ENCODE results near the gene SMIM38.

Gene SMIM38

DNA sequence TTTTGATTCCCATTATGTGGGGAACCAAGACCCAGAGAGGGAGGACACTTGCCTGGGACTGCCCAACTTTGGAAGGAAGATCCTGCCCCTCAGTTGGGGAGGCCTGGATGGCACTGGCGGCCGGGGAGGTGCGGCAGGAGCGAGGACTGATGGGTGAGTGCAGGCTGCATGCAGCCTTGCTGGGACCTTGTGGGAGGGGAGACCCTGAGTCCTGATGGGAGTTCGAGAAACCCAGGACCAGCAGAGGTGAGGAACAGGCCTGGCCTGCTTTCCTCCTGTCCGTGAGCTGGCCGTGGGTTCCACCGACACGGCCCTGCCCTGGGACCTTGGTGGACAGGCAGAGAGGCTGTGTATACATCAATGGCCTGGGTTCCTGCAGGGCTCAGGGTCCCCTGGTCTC, 19.3 kb upstream of the SMIM38 start:
- TF ChIP-seq, protein P1, sequence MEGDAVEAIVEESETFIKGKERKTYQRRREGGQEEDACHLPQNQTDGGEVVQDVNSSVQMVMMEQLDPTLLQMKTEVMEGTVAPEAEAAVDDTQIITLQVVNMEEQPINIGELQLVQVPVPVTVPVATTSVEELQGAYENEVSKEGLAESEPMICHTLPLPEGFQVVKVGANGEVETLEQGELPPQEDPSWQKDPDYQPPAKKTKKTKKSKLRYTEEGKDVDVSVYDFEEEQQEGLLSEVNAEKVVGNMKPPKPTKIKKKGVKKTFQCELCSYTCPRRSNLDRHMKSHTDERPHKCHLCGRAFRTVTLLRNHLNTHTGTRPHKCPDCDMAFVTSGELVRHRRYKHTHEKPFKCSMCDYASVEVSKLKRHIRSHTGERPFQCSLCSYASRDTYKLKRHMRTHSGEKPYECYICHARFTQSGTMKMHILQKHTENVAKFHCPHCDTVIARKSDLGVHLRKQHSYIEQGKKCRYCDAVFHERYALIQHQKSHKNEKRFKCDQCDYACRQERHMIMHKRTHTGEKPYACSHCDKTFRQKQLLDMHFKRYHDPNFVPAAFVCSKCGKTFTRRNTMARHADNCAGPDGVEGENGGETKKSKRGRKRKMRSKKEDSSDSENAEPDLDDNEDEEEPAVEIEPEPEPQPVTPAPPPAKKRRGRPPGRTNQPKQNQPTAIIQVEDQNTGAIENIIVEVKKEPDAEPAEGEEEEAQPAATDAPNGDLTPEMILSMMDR (IDR thresholded peaks at IDR 0.05): no peak

DNA sequence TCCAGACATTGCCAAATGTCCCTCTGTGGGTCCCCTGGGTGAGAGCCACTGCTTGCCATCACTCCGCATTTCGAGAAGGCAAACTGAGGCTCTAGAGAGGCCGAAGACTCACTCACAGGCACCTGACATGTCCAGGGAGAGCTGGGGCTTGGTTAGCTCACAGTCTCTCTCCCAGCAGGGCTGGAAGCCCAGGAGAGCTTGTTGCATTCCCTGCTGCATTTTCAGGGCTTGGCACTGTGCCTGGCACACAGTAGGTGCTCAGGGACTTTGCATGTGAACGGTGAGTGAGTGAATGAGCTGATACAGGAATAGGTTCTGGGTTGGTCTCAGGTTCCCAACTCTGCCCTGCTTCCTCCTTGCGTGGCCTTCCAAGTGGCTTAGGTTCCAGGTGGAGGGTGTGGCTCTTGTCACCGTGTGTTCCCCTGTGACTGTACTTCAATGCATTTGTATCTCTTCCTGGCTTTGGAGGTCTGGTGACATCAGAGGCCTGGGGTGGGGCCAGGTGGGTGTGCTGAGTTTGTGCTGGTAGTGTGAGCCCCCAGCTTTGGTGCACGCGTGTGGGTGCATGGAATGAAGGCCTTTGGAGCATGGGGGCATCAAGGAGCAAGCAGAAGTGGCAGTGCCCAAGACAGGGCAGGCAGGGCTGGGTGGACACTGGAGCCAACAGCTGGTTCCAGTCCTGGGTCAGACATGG, 18.4 kb upstream of the SMIM38 start:
- TF ChIP-seq, protein P1 (IDR thresholded peaks at IDR 0.05): no peak

DNA sequence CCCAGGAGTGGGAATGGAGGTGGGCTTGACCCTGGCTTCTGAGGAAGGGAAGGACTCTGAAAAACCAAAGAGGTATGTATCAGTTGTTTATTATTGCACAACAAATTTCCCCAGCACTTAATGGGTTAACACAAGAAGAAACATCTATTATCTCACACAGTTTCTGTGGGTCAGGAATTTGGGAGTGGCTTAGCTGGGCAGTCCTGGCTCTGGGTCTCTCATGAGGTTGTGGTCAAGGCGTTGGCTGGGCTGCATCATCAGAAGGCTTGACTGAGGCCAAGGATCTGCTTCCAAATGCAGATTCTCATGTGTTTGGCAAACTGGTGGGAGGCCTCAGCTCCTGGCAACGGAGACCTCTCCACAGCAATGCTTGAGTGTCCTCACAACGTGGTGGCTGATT, 17.5 kb upstream of the SMIM38 start:
- TF ChIP-seq, protein P1 (IDR thresholded peaks at IDR 0.05): no peak

DNA sequence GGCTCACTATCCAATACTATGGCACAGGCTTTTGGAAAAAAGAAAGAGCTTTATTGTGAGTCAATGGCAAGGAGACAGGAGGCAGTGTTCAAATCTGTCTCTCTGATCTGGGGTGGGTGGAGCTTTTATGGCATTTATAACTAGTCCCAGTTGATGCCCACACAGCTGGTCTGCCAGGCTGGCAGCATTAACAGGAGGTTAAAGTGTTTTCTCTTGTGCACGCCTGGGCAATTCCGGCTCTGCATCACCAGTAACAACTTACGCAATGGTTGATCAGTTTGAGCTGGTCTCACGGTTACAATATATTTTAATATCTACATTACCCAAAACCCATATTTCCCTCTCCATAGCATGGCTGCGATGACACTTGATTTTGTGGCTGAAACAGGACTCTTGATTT, 15.1 kb upstream of the SMIM38 start:
- TF ChIP-seq, protein P1 (IDR thresholded peaks at IDR 0.05): no peak

DNA sequence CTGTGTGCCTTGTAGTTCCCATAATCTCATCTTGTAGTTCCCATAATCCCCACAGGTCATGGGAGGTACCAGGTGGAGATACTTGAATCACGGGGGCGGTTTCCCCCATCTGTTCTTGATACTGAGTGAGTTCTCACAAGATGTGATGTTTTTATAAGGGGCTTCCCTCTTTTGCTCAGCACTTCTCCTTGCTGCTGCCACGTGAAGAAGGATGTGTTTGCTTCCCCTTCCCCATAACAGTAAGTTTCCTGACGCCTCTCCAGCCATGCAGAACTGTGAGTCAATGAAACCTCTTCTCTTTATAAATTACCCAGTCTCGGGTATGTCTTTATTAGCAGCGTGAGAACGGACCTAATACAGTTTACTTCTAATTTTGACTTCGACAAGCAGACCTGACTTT, 14.0 kb upstream of the SMIM38 start:
- TF ChIP-seq, protein P1 (IDR thresholded peaks at IDR 0.05): no peak

DNA sequence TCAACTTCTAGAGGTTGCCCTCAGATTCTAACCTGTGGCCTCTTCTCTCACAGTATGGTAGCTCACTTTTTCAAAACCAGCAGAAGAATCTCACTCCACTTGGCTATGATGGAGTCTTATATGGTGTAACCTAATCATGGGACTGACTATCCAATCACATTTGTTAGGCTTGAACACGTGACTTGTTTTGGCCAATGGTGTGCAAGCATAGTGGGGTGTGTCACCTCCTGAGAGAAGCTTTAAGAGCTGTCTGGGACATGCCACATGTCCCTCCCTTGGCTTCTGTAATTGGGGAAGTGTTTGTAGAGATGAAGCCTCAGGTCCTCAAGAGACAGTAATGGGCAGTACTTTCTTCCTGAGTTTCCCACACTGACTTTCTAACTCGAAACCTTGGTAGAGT, 12.8 kb upstream of the SMIM38 start:
- TF ChIP-seq, protein P1 (IDR thresholded peaks at IDR 0.05): no peak

DNA sequence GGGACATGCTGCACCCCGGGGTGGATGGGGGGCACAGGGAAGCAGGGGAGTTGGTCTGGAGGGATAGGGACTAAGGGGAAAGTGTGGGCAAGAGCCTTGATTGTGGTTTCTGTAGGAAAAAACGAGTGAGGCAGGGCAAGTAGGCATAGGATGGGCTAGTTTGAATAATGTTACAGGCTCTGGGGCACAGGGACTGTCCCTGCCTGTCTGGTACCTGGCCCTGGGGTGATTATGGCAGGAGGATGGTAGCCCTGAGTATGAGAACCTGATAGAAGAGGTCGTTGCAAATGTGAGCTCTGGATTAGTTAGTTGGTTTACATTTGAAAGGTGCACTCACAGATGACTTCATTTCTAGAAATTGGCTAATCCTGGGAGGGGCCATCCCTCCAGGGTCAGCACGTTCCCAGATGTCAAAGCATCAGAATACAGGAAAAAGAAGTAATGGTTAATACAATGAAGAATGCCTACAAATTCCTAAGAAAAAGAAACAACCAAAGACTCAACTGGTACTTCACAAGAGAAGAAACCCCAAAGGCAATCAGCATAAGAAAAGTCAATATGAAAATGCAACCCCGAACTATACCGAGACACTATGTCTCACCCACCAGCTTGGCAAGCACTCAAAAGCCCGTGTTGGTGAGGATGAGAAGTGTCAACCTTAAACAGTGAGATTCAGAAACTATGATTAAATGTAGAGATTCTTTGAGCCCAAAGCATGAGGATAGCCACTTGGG, 11.3 kb upstream of the SMIM38 start:
- TF ChIP-seq, protein P1 (IDR thresholded peaks at IDR 0.05): no peak

Data from LNCAP (cell line).